ENCODE data around the gene GRPEL1. TPM values are rescaled to one million over a fixed set of nuclear protein-coding genes. Genes with fewer than 3 reads are reported as not detected.

The GRPEL1 gene
- total and polyA plus RNA-seq, 2 of the 8 experiments (the other 6 are each of a cell fraction or from before 2014, with no cell fraction given): 13.5 to 39.9 TPM

GRCh38 chr4:7073059-7073458 lies 5.2 kb upstream of the GRPEL1 start (continued):
- TF ChIP-seq RXRA (IDR thresholded peaks at IDR 0.05; ENCODE audit: insufficient read depth, low read depth, low read length) (no peak), NRF1 (IDR thresholded peaks at IDR 0.05; ENCODE audit: low read depth, low read length) (no peak), POLR2A (IDR thresholded peaks at IDR 0.05; ENCODE audit: control extremely low read depth in 1 of 2, low read depth in 2 of 2, low read length in 2 of 2) (no peak)
